ENCODE data around the gene NOG. TPM values are rescaled to one million over a fixed set of nuclear protein-coding genes. Genes with fewer than 3 reads are reported as not detected.
A peak's percentile ranks its signal among the peaks of the same experiment; 100 is the strongest.

The NOG gene
- total RNA-seq, 2 donors from 2014 or later: 1.5 TPM; not detected in 1

DNA sequence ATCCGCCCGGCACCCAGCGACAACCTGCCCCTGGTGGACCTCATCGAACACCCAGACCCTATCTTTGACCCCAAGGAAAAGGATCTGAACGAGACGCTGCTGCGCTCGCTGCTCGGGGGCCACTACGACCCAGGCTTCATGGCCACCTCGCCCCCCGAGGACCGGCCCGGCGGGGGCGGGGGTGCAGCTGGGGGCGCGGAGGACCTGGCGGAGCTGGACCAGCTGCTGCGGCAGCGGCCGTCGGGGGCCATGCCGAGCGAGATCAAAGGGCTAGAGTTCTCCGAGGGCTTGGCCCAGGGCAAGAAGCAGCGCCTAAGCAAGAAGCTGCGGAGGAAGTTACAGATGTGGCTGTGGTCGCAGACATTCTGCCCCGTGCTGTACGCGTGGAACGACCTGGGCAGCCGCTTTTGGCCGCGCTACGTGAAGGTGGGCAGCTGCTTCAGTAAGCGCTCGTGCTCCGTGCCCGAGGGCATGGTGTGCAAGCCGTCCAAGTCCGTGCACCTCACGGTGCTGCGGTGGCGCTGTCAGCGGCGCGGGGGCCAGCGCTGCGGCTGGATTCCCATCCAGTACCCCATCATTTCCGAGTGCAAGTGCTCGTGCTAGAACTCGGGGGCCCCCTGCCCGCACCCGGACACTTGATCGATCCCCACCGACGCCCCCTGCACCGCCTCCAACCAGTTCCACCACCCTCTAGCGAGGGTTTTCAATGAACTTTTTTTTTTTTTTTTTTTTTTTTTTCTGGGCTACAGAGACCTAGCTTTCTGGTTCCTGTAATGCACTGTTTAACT is 1.0 kb downstream of the NOG start:
- DNase-seq (ENCODE audit: low spot score): no peak
- peak overlapping the region; percentile 44 to 62 for H3K4me3 ChIP-seq
- H3K36me3 ChIP-seq: no peaks in the 10 kb centered on the region
- no peaks in the 10 kb centered on the region for H3K27me3 ChIP-seq
- TF ChIP-seq, protein P1, sequence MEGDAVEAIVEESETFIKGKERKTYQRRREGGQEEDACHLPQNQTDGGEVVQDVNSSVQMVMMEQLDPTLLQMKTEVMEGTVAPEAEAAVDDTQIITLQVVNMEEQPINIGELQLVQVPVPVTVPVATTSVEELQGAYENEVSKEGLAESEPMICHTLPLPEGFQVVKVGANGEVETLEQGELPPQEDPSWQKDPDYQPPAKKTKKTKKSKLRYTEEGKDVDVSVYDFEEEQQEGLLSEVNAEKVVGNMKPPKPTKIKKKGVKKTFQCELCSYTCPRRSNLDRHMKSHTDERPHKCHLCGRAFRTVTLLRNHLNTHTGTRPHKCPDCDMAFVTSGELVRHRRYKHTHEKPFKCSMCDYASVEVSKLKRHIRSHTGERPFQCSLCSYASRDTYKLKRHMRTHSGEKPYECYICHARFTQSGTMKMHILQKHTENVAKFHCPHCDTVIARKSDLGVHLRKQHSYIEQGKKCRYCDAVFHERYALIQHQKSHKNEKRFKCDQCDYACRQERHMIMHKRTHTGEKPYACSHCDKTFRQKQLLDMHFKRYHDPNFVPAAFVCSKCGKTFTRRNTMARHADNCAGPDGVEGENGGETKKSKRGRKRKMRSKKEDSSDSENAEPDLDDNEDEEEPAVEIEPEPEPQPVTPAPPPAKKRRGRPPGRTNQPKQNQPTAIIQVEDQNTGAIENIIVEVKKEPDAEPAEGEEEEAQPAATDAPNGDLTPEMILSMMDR (IDR thresholded peaks at IDR 0.05): no peak
- H3K9me3 ChIP-seq: no peaks in the 10 kb centered on the region
- peak overlapping the region in 1 of 2 donors; percentile 67 for H3K27ac ChIP-seq
- peaks cover 0 to 56% of the 10 kb centered on the region in 2 donors for H3K4me1 ChIP-seq

GRCh38 chr17:56595108-56595418 is 1.6 kb downstream of the NOG start:
- H3K36me3 ChIP-seq: no peaks in the 10 kb centered on the region
- no peaks in the 10 kb centered on the region for H3K27me3 ChIP-seq
- TF ChIP-seq, protein P1 (IDR thresholded peaks at IDR 0.05): no peak
- H3K4me1 ChIP-seq: peaks cover 0 to 56% of the 10 kb centered on the region in 2 donors
- H3K4me3 ChIP-seq: no peak overlapping the region
- H3K27ac ChIP-seq: no peak overlapping the region
- no peaks in the 10 kb centered on the region for H3K9me3 ChIP-seq
- no peak for DNase-seq (ENCODE audit: low spot score)

GRCh38 chr17:56595831-56596690 is 2.6 kb downstream of the NOG start:
- Histone ChIP-seq H3K36me3 (no peaks in the 10 kb centered on the region), H3K4me1 (peaks cover 0 to 56% of the 10 kb centered on the region in 2 donors), H3K4me3 (peak overlapping the region; percentile 28 to 42), H3K27me3 (no peaks in the 10 kb centered on the region), H3K9me3 (no peaks in the 10 kb centered on the region), H3K27ac (no peak overlapping the region)
- no peak for DNase-seq (ENCODE audit: low spot score)
- TF ChIP-seq, protein P1 (IDR thresholded peaks at IDR 0.05): no peak

- no peak for DNase-seq (ENCODE audit: low spot score)
- Histone ChIP-seq H3K36me3 (no peaks in the 10 kb centered on the region), H3K27ac (no peak overlapping the region), H3K9me3 (no peaks in the 10 kb centered on the region), H3K4me3 (peak overlapping the region; percentile 28 to 42), H3K4me1 (peaks cover 0 to 56% of the 10 kb centered on the region in 2 donors), H3K27me3 (no peaks in the 10 kb centered on the region)
- TF ChIP-seq, protein P1 (IDR thresholded peaks at IDR 0.05): no peak
Observed at GRCh38 chr17:56596691-56597494, 3.4 kb downstream of the NOG start.

GRCh38 chr17:56597495-56597990 is 4.0 kb downstream of the NOG start:
- no peak for DNase-seq (ENCODE audit: low spot score)
- Histone ChIP-seq H3K9me3 (no peaks in the 10 kb centered on the region), H3K4me1 (peaks cover 0 to 56% of the 10 kb centered on the region in 2 donors), H3K36me3 (no peaks in the 10 kb centered on the region), H3K4me3 (peak overlapping the region; percentile 28 to 42), H3K27ac (no peak overlapping the region), H3K27me3 (no peaks in the 10 kb centered on the region)
- TF ChIP-seq, protein P1 (IDR thresholded peaks at IDR 0.05): no peak

Data from right atrium auricular region (tissue), 2 donors.